Measurements from ENCODE around the gene CSMD2. TPM values are rescaled to one million over a fixed set of nuclear protein-coding genes. Genes with fewer than 3 reads are reported as not detected.

The CSMD2 gene
- total RNA-seq, 4 donors from 2014 or later: 0.16 to 1.00 (median 0.27) TPM; not detected in 1

DNA sequence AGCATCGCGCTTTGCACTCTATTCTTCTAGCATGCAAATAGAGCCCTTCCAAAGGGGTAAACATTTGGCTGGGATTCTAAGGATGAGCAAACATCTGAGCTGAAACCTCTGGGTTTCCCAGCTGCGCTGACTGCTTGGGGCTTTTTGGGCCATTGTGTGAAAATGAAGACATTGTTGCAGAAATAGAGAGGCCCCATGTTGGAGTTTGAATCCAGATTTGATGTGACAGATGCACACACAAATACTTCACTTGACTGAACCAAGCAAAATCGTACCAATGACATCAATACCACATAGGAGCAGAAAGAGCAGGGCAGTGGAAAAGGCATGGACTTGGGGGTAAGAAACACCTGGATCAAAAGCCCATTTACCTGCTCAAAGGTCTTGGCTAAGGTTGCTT lies 445.7 kb downstream of the CSMD2 start:
- DNase-seq: no peak
- WGBS, 2 donors (ENCODE audit: low coverage in 1 of 2): 75 to 81% methylated on average over 1 to 4 of the region's 4 CpGs
- intact Hi-C loops (cut with DNase I; ENCODE audit: low total_unique reads) (no loop called here), in situ Hi-C loops (cut with MboI; ENCODE audit: low pct_ligation_motif_present in 1 of 4, low pct_unique_long_range_greater_than_20kb in 1 of 4, low sequenced_read_pairs in 3 of 4) (no loop called here)
- Histone ChIP-seq H3K9me3 (no peaks in the 10 kb centered on the region), H3K36me3 (no peaks in the 10 kb centered on the region), H3K27me3 (no peaks in the 10 kb centered on the region), H3K4me3 (no peak overlapping the region), H3K27ac (no peak overlapping the region), H3K4me1 (no peaks in the 10 kb centered on the region)
- TF ChIP-seq EP300 (IDR thresholded peaks at IDR 0.05; ENCODE audit: low read depth) (no peak), POLR2A (IDR thresholded peaks at IDR 0.05) (no peak), POLR2AphosphoS5 (IDR thresholded peaks at IDR 0.05) (no peak)
- TF ChIP-seq, protein P1, sequence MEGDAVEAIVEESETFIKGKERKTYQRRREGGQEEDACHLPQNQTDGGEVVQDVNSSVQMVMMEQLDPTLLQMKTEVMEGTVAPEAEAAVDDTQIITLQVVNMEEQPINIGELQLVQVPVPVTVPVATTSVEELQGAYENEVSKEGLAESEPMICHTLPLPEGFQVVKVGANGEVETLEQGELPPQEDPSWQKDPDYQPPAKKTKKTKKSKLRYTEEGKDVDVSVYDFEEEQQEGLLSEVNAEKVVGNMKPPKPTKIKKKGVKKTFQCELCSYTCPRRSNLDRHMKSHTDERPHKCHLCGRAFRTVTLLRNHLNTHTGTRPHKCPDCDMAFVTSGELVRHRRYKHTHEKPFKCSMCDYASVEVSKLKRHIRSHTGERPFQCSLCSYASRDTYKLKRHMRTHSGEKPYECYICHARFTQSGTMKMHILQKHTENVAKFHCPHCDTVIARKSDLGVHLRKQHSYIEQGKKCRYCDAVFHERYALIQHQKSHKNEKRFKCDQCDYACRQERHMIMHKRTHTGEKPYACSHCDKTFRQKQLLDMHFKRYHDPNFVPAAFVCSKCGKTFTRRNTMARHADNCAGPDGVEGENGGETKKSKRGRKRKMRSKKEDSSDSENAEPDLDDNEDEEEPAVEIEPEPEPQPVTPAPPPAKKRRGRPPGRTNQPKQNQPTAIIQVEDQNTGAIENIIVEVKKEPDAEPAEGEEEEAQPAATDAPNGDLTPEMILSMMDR (IDR thresholded peaks at IDR 0.05): no peak

DNA sequence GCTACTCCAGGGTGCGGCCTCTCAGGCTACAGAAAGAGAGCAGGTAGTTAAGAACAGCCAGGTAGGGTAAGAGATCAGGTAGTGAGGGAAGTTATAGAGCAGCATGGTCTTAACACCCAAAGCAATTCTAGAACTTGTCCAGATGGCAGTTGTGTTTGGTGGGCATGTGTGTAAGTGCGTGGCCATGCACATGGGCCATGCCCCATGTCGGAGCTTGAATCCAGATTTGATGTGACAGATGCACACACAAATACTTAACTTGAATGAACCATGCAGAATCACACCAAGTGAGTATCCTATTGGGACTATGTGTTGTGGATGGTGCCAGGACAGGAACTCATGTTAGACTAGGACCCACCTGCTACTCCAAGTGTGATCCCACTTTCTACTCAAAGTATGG lies 446.8 kb downstream of the CSMD2 start:
- H3K36me3 ChIP-seq: no peaks in the 10 kb centered on the region
- TF ChIP-seq POLR2AphosphoS5 (IDR thresholded peaks at IDR 0.05) (no peak), POLR2A (IDR thresholded peaks at IDR 0.05) (no peak), EP300 (IDR thresholded peaks at IDR 0.05; ENCODE audit: low read depth) (no peak)
- TF ChIP-seq, protein P1 (IDR thresholded peaks at IDR 0.05): no peak
- no peaks in the 10 kb centered on the region for H3K27me3 ChIP-seq
- no peaks in the 10 kb centered on the region for H3K9me3 ChIP-seq
- H3K4me3 ChIP-seq: no peak overlapping the region
- no peak overlapping the region for H3K27ac ChIP-seq
- no peak for DNase-seq
- WGBS, 2 donors (ENCODE audit: low coverage in 1 of 2): 74 to 93% methylated on average over 3 of the region's 3 CpGs
- in situ Hi-C loops (cut with MboI; ENCODE audit: low pct_ligation_motif_present in 1 of 4, low pct_unique_long_range_greater_than_20kb in 1 of 4, low sequenced_read_pairs in 3 of 4) (no loop called here), intact Hi-C loops (cut with DNase I; ENCODE audit: low total_unique reads) (no loop called here)
- H3K4me1 ChIP-seq: no peaks in the 10 kb centered on the region

DNA sequence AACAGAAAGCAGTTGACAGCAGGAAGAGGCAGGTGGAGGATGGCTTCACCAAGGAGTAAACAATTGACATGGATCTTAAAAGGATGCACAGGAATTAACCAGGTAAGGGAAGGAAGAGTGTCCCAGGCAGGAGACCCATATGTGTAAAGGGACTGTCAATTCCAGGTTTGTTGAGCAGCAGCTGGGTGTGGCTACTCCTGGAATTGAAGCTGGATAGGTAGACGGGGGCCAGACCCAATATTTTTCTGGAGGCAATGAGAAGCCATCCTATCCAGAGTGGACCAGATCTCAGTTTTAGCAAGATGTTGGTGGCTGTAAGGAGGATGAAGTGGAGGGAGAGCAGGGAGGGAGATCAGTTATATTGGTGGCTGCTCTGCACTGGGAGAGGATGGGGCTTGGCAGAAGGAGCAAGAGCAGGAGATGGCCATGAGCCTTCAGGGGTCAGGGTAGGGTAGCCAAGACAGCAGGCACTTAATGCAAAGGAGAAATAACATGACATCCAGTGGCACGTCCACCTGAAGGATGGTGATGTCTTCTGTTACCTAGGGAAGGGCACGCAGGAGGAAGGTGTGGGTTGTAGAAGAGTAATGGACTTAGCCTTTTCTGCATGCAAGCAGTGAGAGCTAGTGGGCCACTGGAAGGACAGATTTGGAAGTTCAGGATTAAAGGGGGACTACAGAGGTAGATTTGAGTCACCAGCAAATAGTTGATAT lies 447.9 kb downstream of the CSMD2 start:
- H3K27ac ChIP-seq: no peak overlapping the region
- no peak for DNase-seq
- intact Hi-C loops (cut with DNase I; ENCODE audit: low total_unique reads): no loop called here
- no peak for TF ChIP-seq EP300 (IDR thresholded peaks at IDR 0.05; ENCODE audit: low read depth)
- no peak for TF ChIP-seq POLR2A (IDR thresholded peaks at IDR 0.05)
- no peak for TF ChIP-seq POLR2AphosphoS5 (IDR thresholded peaks at IDR 0.05)
- TF ChIP-seq, protein P1 (IDR thresholded peaks at IDR 0.05): no peak
- WGBS, 2 donors (ENCODE audit: low coverage in 1 of 2): 70 to 72% methylated on average over 2 to 3 of the region's 3 CpGs
- H3K36me3 ChIP-seq: no peaks in the 10 kb centered on the region
- no peaks in the 10 kb centered on the region for H3K27me3 ChIP-seq
- H3K9me3 ChIP-seq: no peaks in the 10 kb centered on the region
- H3K4me3 ChIP-seq: no peak overlapping the region
- in situ Hi-C loops (cut with MboI; ENCODE audit: low pct_ligation_motif_present in 1 of 4, low pct_unique_long_range_greater_than_20kb in 1 of 4, low sequenced_read_pairs in 3 of 4): no loop called here
- H3K4me1 ChIP-seq: no peaks in the 10 kb centered on the region

DNA sequence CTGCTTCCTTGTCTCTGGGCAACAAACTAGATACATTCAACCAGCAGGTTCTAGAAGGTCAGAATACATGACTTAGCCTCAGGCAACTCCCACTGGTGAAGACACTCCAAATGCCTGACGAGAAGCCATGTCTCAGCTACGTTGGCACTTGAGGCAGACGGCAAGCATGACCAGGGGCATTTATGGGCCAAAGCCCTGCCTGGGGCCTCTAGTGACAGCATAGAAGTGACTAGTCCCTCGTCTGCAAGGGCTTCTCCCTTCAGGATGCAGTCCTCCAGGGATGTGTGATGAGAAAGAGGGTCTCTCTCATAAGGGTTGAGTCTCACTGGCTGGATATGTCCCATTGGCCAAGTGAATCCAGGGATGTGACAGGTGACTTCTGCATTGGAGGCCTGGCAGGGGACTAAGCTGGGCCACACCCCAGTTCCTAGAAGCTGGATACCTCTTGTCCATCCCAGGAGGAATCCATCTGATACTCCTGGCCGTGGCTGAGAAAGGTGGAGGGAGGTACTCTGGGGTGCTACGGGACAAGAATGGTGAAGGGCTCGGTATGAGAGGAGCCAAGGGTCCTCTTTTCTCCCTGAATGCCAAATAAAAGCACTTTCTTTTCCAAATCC lies 449.7 kb downstream of the CSMD2 start:
- in situ Hi-C loops (cut with MboI; ENCODE audit: low pct_ligation_motif_present in 1 of 4, low pct_unique_long_range_greater_than_20kb in 1 of 4, low sequenced_read_pairs in 3 of 4) (no loop called here), intact Hi-C loops (cut with DNase I; ENCODE audit: low total_unique reads) (no loop called here)

More for the DNA sequence above, 449.7 kb downstream of the CSMD2 start:
- Histone ChIP-seq H3K4me3 (no peak overlapping the region), H3K36me3 (no peaks in the 10 kb centered on the region), H3K27me3 (no peaks in the 10 kb centered on the region), H3K27ac (no peak overlapping the region), H3K4me1 (no peaks in the 10 kb centered on the region), H3K9me3 (no peaks in the 10 kb centered on the region)
- WGBS, 2 donors (ENCODE audit: low coverage in 1 of 2): 77 to 80% methylated on average over 1 to 7 of the region's 7 CpGs
- TF ChIP-seq, protein P1 (IDR thresholded peaks at IDR 0.05): no peak
- no peak for TF ChIP-seq POLR2AphosphoS5 (IDR thresholded peaks at IDR 0.05)
- no peak for TF ChIP-seq POLR2A (IDR thresholded peaks at IDR 0.05)
- no peak for TF ChIP-seq EP300 (IDR thresholded peaks at IDR 0.05; ENCODE audit: low read depth)
- no peak for DNase-seq

Measured in transverse colon (tissue), 4 donors.